KOPT-K1 (cell line): ENCODE results near the gene FAM163B.

Experiments used
- H3K27ac ChIP-seq: fragments of 200-600 bp; sonication (generic); 2 replicates; pipeline ENCODE4 v1.5.1; 2016; ENCODE audit warnings: antibody characterized with exemption, mild to moderate bottlenecking, low read depth, low read length; ENCODE audit not compliant: poor library complexity, severe bottlenecking
- H3K36me3 ChIP-seq: fragments of 200-600 bp; sonication (generic); 2 replicates; pipeline ENCODE4 v1.5.1; 2017; ENCODE audit warnings: antibody characterized with exemption, mild to moderate bottlenecking, low read length, moderate library complexity; ENCODE audit not compliant: insufficient read depth
- H3K9me3 ChIP-seq: fragments of 200-600 bp; sonication (generic); 2 replicates; pipeline ENCODE4 v1.5.1; 2017; ENCODE audit warnings: antibody characterized with exemption, low read length, mild to moderate bottlenecking; ENCODE audit not compliant: insufficient read depth, poor library complexity, severe bottlenecking

The FAM163B gene

GRCh38 chr9:133609311-133610098 is at the start of gene FAM163B:
FAM163B (minus strand) TSS chr9:133609389; CDS start chr9:133580223, 29,166 bp downstream.
- Histone ChIP-seq H3K9me3 (no peaks in the 10 kb centered on the region), H3K27ac (no peak within 1 kb of the TSS), H3K36me3 (no peaks in the 10 kb centered on the region)

DNA sequence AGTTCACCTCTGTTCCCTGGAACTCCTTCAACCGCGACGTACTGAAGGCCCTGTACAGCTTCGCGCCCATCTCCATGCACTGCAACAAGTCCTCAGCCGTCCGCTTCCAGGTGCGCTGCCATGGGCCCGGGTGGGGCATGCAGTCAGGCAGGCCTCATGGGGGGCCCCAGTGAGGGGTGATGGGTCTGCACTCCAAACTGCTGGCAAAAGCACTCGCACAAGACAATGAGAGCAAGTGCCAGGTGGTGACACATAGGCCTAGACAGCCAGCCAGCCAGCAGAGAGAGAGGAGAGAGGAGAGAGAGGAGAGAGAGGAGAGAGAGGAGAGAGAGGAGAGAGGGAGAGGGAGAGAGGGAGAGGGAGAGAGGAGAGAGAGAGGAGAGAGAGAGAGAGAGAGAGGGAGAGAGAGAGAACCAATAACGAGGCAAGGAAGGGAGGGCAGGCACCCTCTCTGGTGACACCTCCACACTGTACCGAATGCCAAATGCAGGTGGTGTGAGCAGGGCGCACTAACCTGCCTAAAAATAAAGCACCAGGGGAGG is 48.0 kb upstream of the FAM163B start:
- Histone ChIP-seq H3K27ac (no peak overlapping the region), H3K36me3 (no peaks in the 10 kb centered on the region), H3K9me3 (no peaks in the 10 kb centered on the region)

DNA sequence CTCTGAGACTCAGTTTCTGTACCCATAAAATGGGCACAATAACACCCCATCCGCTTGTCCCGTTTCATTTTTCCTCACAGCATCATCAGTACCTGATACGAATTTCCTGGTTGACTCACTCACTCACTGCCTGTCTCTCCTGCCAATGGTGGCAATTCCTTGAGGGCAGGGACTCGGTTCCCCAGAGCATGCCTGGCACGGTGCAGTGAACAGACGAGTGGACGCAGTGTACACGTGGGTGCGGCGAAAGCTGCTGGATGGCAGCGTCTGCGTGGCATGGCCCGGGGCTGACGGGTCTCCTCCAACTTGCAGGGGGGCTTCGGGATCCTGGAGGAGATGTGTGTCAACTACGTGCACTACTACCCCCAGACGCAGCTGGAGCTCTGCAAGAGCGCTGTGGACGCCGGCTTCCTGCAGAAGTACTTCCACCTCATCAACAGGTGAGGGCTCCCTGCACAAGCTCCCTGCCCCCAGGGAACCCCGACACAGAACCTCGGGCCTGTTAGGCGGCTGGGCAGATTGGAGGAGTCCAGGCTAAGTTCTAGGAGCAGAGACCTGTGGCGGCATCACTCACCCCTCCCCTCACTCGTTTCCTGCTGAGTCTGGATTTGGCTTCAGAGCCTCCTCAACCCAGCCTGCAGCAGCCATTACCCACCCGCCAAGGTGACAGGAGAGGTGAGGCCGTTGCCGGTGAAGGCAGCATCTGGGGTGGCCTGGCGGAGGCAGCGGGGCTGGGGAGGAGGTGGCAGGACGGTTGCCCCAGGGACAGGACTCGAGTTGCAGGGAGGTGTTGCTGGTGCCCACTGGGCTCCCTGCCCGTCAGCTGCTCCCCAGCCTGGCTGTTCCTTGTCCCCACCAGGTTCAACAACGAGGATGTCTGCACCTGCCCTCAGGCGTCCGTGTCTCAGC is 47.3 kb upstream of the FAM163B start:
- Histone ChIP-seq H3K27ac (no peak overlapping the region), H3K36me3 (no peaks in the 10 kb centered on the region), H3K9me3 (no peaks in the 10 kb centered on the region)

DNA sequence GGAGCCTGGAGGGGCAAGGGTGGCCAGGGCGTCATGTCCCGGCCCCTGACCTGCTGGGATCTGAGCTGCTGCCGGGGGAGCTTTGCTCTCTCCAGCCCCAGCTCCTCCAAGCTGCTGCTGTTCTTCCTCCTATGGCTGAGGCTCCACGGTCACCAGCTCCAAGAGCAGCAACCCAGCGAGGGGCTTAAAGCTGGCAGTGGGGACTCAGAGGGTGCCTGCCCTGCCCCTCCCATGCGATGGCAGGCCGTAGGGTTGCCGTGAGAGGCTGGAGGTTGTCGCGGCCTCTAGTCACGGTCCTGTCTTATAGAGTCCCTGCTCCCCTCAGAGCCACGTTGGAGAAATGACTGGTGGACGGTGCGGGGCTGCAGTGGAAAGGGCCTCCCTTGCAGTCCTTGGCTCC is 46.5 kb upstream of the FAM163B start:
- no peak overlapping the region for H3K27ac ChIP-seq
- no peaks in the 10 kb centered on the region for H3K36me3 ChIP-seq
- no peaks in the 10 kb centered on the region for H3K9me3 ChIP-seq

DNA sequence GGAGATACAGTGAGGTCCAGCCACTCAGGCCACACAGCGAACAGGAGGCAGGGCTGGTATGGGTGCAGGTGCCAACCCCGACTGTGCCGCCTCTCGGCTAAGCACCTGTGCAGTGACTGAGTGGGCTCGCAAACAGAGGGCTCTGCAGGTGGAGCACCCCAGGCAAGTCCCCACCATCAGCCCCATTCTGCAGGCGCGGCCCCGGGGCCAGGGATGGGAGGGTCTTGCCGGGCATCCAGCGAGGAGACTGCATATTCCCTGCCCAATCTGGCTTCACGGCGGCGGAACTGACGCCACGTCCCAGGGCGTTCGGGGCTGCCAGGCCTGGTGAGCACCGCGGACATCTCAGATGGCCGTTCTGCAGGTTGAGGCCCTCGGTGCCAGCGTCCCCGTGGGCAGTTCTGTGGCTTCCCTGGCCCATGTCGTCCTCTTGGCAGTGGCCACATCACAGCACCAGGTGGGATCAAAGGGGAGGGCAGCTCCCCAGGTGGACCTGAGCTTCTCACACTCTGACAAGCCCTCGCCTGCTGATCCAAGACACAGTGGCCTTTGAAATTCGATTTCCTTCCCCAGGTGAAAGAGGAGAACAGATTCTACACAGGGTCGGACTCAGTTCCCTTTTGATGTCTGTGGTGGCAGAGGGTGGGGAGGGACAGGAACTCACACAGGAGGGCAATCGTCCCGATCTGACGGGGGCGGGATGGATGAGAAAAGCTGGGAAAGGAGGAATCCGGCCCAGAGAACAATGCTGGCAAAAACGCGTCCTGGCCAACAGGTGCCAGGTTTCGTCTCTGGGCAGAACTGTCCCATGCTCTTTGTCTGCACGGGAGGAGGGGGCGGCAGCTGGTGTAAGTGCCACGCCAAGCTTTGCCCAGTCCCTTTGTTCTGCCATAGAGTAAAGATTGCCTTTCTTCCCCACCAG is 45.8 kb upstream of the FAM163B start:
- Histone ChIP-seq H3K9me3 (no peaks in the 10 kb centered on the region), H3K36me3 (no peaks in the 10 kb centered on the region), H3K27ac (no peak overlapping the region)

GRCh38 chr9:133653638-133654037 is 44.4 kb upstream of the FAM163B start:
- Histone ChIP-seq H3K27ac (no peak overlapping the region), H3K36me3 (no peaks in the 10 kb centered on the region)

GRCh38 chr9:133650026-133650425 is 40.8 kb upstream of the FAM163B start:
- Histone ChIP-seq H3K9me3 (no peaks in the 10 kb centered on the region), H3K36me3 (no peaks in the 10 kb centered on the region), H3K27ac (no peak overlapping the region)

More at GRCh38 chr9:133653638-133654037, 44.4 kb upstream of the FAM163B start:
- H3K9me3 ChIP-seq: no peaks in the 10 kb centered on the region

- Histone ChIP-seq H3K9me3 (no peaks in the 10 kb centered on the region), H3K36me3 (no peaks in the 10 kb centered on the region), H3K27ac (no peak overlapping the region)
These were observed 40.0 kb upstream of the FAM163B start for GRCh38 chr9:133649194-133649593.

DNA sequence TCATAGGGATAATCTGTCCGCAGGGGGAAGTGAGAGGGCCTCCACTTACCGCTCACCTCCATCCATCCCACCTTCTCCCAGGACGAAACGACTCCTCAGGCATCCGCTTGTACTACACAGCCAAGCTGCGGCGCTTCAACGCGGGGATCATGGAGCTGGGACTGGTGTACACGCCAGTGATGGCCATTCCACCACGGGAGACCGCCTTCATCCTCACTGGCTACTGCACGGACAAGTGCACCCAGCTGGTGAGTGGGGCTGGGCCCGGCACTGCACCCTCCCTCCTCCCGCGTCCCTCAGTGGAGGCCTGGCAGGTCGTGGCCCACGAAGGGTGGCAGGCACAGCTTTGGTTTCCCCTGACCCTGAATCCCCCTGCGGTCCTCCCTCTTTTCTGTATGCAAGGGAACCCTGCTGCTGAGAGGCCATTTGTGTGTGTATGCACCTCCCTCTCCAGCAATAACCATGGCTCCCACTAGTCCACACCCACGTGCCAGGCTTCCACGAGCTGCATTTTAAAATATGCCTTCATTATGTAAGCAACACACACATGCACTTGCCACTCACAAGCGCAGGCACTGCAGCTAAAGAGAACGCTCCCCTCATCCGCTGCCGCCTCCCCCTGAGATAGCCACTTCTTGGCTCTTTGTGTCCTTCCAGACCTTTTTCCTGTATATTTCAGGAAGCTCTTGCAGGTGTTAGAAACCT is 38.7 kb upstream of the FAM163B start:
- H3K36me3 ChIP-seq: no peaks in the 10 kb centered on the region
- H3K9me3 ChIP-seq: no peaks in the 10 kb centered on the region
- no peak overlapping the region for H3K27ac ChIP-seq

GRCh38 chr9:133647148-133647547 is 38.0 kb upstream of the FAM163B start:
- no peaks in the 10 kb centered on the region for H3K36me3 ChIP-seq
- H3K27ac ChIP-seq: no peak overlapping the region

GRCh38 chr9:133645021-133645765 is 36.0 kb upstream of the FAM163B start:
- Histone ChIP-seq H3K36me3 (no peaks in the 10 kb centered on the region), H3K27ac (no peak overlapping the region), H3K9me3 (no peaks in the 10 kb centered on the region)

More at GRCh38 chr9:133647148-133647547, 38.0 kb upstream of the FAM163B start:
- H3K9me3 ChIP-seq: no peaks in the 10 kb centered on the region

DNA sequence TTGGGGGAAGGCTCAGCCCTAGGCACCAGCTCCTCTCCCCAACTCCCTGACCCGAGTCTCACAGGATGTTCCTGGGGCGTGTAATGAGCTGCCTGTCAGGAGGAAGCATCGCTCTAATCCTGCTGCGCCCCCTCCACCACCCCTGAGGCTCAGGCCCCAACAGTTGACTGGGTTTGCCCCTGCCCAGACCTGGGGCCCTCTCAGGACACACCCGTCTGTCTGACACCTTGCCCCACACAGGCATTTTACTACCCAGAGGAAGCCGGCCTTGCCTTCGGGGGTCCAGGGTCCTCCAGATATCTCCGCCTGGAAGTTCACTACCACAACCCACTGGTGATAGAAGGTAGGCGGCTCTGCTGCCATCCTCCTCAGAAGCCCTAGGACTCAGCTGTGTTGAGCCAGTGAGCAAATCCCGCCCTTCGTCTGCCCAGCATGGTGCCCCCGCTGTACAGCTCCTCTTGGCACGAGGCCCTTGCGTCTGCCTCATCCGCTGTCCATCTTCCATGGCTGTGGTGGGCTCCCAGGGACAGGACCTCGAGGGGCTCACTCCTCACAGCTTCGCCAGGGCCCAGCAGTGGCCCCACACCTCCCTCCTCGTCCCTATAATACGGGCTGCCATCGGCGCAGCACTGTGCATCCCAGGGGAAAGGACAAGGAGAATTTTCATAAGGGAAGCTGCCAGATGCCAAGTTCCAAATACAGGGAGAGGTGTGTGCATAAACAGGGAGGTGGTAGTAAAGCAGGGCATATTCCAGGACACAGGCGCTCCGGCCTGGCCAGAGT is 35.0 kb upstream of the FAM163B start:
- H3K27ac ChIP-seq: no peak overlapping the region
- no peaks in the 10 kb centered on the region for H3K36me3 ChIP-seq
- no peaks in the 10 kb centered on the region for H3K9me3 ChIP-seq

DNA sequence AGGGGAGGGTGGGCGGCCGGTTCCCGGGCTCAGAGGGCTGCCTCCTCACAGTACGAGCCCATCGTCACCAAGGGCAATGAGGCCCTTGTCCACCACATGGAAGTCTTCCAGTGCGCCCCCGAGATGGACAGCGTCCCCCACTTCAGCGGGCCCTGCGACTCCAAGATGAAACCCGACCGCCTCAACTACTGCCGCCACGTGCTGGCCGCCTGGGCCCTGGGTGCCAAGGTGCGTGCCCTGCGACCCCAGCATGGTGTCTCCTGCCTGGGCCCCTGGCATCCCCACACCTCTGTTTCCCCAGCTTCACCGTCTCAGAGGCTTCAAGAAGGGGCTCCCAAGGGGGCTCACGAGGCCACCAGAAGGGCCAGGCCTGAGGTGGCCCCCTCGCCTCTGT is 34.2 kb upstream of the FAM163B start:
- no peak overlapping the region for H3K27ac ChIP-seq
- no peaks in the 10 kb centered on the region for H3K36me3 ChIP-seq
- no peaks in the 10 kb centered on the region for H3K9me3 ChIP-seq
